ENCODE measurements around the gene CADPS2. TPM values are rescaled to one million over a fixed set of nuclear protein-coding genes. Genes with fewer than 3 reads are reported as not detected.

The CADPS2 gene
- total and polyA plus RNA-seq, 2 donors (not counting 3 experiments of a cell fraction or from before 2014, with no cell fraction given), result 9.5 to 22.6 TPM

DNA sequence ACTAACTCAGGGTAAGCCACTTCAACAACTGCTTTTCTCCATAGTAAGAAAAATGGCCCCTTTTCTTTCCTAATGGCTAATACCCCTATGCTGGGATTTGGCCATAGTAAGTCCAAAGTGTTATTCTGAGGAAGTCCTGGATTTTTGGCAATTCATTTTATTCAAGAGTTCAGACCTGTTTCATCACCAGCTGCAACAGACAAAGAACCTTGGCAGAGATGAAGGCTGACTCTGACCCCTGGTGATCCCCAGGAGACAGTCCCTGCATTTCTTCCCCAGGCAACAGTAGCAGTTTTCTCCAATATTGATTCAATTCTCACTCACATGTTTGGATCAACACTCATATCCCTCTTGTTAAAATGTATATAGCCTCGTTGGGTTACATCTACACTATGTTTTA is 332.5 kb downstream of the CADPS2 start:
- intact Hi-C loops (cut with micrococcal nuclease), result loop anchor here (5.0 to 10.0 kb wide), 2 partner anchors 501 to 814 kb away; no protein-coding TSS in a partner anchor
- POLR2A ChIA-PET, result no interaction called here

More for the DNA sequence above, 332.5 kb downstream of the CADPS2 start:
- no peaks in the 10 kb centered on the region for H3K36me3 ChIP-seq (ENCODE audit: control insufficient read depth in 2 of 2, extremely low read depth in 1 of 2, insufficient read depth in 2 of 2, low read length in 2 of 2)
- dilution Hi-C loops (cut with MboI; ENCODE audit: extremely low pct_ligation_motif_present, low sequenced_read_pairs), result no loop called here
- CTCF ChIA-PET, result interaction anchor here (0.6 to 1.2 kb wide), 2 partner anchors 21 to 335 kb away, joined by 3 read pairs; no protein-coding TSS in a partner anchor
- no peak overlapping the region for H2AFZ ChIP-seq (ENCODE audit: low read depth, low read length)
- H3K27ac ChIP-seq (ENCODE audit: insufficient read depth, low read depth, low read length), result no peak overlapping the region
- no peaks in the 10 kb centered on the region for H3K27me3 ChIP-seq (ENCODE audit: control insufficient read depth in 2 of 2, insufficient read depth in 2 of 2, low read length in 2 of 2)
- FAIRE-seq (no peak), DNase-seq (ENCODE audit: low read depth, low spot score) (no peak)
- H3K9ac ChIP-seq (replicated peaks; ENCODE audit: extremely low read depth, insufficient read depth, low read length), result no peak overlapping the region
- no peak overlapping the region for H3K4me3 ChIP-seq (replicated peaks in 1 of 3; ENCODE audit: insufficient read depth in 1 of 3, low read depth in 1 of 3, low read length in 3 of 3)
- H3K9me1 ChIP-seq (replicated peaks; ENCODE audit: control insufficient read depth, extremely low read depth, insufficient read depth, low read length), result no peaks in the 10 kb centered on the region
- no peak overlapping the region for H3K4me2 ChIP-seq (ENCODE audit: insufficient read depth, low read length)
- no peaks in the 10 kb centered on the region for H4K20me1 ChIP-seq (replicated peaks; ENCODE audit: control insufficient read depth, extremely low read depth, insufficient read depth, low read length)
- no peaks in the 10 kb centered on the region for H3K9me3 ChIP-seq (replicated peaks; ENCODE audit: control insufficient read depth, insufficient read depth, low read length)
- TF ChIP-seq, protein P1, sequence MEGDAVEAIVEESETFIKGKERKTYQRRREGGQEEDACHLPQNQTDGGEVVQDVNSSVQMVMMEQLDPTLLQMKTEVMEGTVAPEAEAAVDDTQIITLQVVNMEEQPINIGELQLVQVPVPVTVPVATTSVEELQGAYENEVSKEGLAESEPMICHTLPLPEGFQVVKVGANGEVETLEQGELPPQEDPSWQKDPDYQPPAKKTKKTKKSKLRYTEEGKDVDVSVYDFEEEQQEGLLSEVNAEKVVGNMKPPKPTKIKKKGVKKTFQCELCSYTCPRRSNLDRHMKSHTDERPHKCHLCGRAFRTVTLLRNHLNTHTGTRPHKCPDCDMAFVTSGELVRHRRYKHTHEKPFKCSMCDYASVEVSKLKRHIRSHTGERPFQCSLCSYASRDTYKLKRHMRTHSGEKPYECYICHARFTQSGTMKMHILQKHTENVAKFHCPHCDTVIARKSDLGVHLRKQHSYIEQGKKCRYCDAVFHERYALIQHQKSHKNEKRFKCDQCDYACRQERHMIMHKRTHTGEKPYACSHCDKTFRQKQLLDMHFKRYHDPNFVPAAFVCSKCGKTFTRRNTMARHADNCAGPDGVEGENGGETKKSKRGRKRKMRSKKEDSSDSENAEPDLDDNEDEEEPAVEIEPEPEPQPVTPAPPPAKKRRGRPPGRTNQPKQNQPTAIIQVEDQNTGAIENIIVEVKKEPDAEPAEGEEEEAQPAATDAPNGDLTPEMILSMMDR (IDR thresholded peaks at IDR 0.05; ENCODE audit: extremely low read depth in 1 of 2, insufficient read depth in 1 of 2, low read depth in 1 of 2, low read length in 2 of 2), result no peak
- TF ChIP-seq GATA2 (IDR thresholded peaks at IDR 0.05; ENCODE audit: insufficient read depth, insufficient read length, low read depth, low read length) (no peak), MYC (IDR thresholded peaks at IDR 0.05; ENCODE audit: low read depth, low read length) (no peak), JUN (IDR thresholded peaks at IDR 0.05; ENCODE audit: borderline replicate concordance, insufficient read depth, insufficient read length, low read depth) (no peak), POLR2A (IDR thresholded peaks at IDR 0.05; ENCODE audit: low read depth, low read length) (no peak), FOS (IDR thresholded peaks at IDR 0.05; ENCODE audit: borderline replicate concordance, insufficient read depth, low read length) (no peak), POLR2AphosphoS5 (IDR thresholded peaks at IDR 0.05; ENCODE audit: insufficient read depth, low read depth, low read length) (no peak), EZH2 (IDR thresholded peaks at IDR 0.05; ENCODE audit: borderline replicate concordance, low read depth, low read length, severe bottlenecking) (no peak)
- TF ChIP-seq, protein P2, sequence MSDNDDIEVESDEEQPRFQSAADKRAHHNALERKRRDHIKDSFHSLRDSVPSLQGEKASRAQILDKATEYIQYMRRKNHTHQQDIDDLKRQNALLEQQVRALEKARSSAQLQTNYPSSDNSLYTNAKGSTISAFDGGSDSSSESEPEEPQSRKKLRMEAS (IDR thresholded peaks at IDR 0.05; ENCODE audit: insufficient read depth, insufficient read length), result no peak
- BruUV-seq (replicated peaks), result no TSS peak
- no peaks in the 10 kb centered on the region for H3K4me1 ChIP-seq (ENCODE audit: control insufficient read depth, extremely low read depth, insufficient read depth, low read length)
- H3K79me2 ChIP-seq (ENCODE audit: control insufficient read depth, insufficient read depth, low read length), result no peaks in the 10 kb centered on the region
